AG20443 (cell line): Measurements from ENCODE around the gene IFIT2.
"Not testable (repeated sequence)": the region's sequence is repeated elsewhere in the genome, so short reads cannot be mapped to it uniquely, and the experiment has no call there.

Source experiments
- DNase-seq: peaks from one replicate; pipeline ENCODE4 v3.0.0; 2012; ENCODE audit warnings: low spot score, mixed read lengths

IFIT2 gene

GRCh38 chr10:89342206-89342958, 40.5 kb downstream of the IFIT2 start:
- DNase-seq = peak; percentile 62

GRCh38 chr10:89343089-89343767, 41.4 kb downstream of the IFIT2 start:
- DNase-seq = no peak

- no peak for DNase-seq
Measured at GRCh38 chr10:89344156-89344555, 42.3 kb downstream of the IFIT2 start.

- DNase-seq = no peak
Measured at GRCh38 chr10:89345367-89346000, 43.6 kb downstream of the IFIT2 start.

- no peak for DNase-seq
Measured at GRCh38 chr10:89346405-89347254, 44.8 kb downstream of the IFIT2 start.

GRCh38 chr10:89347701-89348457, 46.0 kb downstream of the IFIT2 start:
- DNase-seq = no peak

- DNase-seq = no peak
Measured at GRCh38 chr10:89348481-89348880, 46.6 kb downstream of the IFIT2 start.

GRCh38 chr10:89348975-89349374, 47.1 kb downstream of the IFIT2 start:
- DNase-seq = no peak

- not testable (repeated sequence) for DNase-seq
Measured at GRCh38 chr10:89350631-89351315, 48.9 kb downstream of the IFIT2 start.

- DNase-seq = no peak
Measured at GRCh38 chr10:89351412-89351779, 49.5 kb downstream of the IFIT2 start.

- peak; percentile 81 for DNase-seq
Measured at GRCh38 chr10:89351780-89352597, 50.1 kb downstream of the IFIT2 start.

GRCh38 chr10:89352802-89353201, 51.0 kb downstream of the IFIT2 start:
- no peak for DNase-seq

GRCh38 chr10:89355394-89355931, 53.6 kb downstream of the IFIT2 start:
- no peak for DNase-seq

GRCh38 chr10:89357096-89357495, 55.2 kb downstream of the IFIT2 start:
- no peak for DNase-seq

- no peak for DNase-seq
Measured at GRCh38 chr10:89357975-89358374, 56.1 kb downstream of the IFIT2 start.
